ENCODE measurements around the gene PLPP2.

DNA sequence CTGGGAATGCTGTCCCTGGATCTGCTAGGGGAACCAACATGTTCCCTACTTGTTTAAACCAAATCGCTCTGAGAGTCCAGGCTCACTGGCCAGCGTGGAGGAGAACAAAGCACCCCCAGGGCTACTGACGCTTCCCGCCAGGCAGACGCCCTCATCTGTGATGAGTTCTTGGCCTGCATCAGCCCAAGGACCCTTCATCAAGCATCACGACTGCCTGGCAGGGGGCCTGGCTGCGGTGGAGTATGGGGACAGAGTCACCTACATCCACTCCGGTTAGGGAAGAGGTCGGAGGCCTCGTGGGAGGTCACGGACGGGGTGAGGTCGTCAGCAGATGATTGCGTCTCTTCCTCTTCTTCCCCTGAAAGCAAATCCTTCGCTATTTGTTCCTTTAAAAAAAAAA, 35.7 kb upstream of the PLPP2 start:
- TF ChIP-seq, protein P1, sequence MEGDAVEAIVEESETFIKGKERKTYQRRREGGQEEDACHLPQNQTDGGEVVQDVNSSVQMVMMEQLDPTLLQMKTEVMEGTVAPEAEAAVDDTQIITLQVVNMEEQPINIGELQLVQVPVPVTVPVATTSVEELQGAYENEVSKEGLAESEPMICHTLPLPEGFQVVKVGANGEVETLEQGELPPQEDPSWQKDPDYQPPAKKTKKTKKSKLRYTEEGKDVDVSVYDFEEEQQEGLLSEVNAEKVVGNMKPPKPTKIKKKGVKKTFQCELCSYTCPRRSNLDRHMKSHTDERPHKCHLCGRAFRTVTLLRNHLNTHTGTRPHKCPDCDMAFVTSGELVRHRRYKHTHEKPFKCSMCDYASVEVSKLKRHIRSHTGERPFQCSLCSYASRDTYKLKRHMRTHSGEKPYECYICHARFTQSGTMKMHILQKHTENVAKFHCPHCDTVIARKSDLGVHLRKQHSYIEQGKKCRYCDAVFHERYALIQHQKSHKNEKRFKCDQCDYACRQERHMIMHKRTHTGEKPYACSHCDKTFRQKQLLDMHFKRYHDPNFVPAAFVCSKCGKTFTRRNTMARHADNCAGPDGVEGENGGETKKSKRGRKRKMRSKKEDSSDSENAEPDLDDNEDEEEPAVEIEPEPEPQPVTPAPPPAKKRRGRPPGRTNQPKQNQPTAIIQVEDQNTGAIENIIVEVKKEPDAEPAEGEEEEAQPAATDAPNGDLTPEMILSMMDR (IDR thresholded peaks at IDR 0.05) = no peak
- no peak for TF ChIP-seq SIN3A (IDR thresholded peaks at IDR 0.05; ENCODE audit: borderline replicate concordance, insufficient read depth, low read depth, low read length)
- TF ChIP-seq POLR2AphosphoS5 (IDR thresholded peaks at IDR 0.05; ENCODE audit: low read depth, low read length) = no peak
